ENCODE data around the gene SCOC. TPM values are rescaled to one million over a fixed set of nuclear protein-coding genes. Genes with fewer than 3 reads are reported as not detected.

The SCOC gene
- total and polyA plus RNA-seq, 9 of the 15 experiments (the other 6 are each of a cell fraction or from before 2014, with no cell fraction given) = 16.8 to 110 (median 46.7) TPM

DNA sequence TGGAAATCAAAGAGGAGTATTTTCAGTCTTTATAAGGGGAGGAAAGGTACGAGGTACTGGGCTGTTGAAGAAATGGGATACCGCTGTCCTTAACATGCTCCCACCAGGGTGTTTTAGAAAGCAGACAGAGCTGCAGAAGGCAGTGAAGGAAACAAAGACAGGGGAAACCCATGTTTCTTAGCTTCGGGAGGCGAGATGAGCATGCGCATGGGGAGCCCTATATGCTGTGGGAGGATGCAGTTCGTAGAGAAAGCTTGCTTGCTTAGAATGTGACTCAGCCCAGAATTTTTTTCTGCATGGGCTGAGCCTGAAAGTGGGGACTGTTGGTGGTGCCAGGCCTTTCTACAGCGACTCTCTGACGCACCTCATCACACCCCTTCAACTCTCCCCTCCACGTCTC is 28.8 kb upstream of the SCOC start:
- ChIA-PET CTCF (ENCODE audit: low intra/inter-chr PET ratio) (interaction anchor here (0.5 kb wide), 1 partner anchor 293 kb away, joined by 3 read pairs; no protein-coding TSS in a partner anchor), POLR2A (no interaction called here)
- Histone ChIP-seq H3K4me2 (ENCODE audit: insufficient read depth, low read length) (no peak overlapping the region), H2AFZ (ENCODE audit: low read depth, low read length) (no peak overlapping the region), H3K4me3 (no peak overlapping the region), H3K9ac (ENCODE audit: insufficient read depth in 1 of 2, low read depth in 2 of 2, low read length in 2 of 2) (no peak overlapping the region), H4K20me1 (replicated peaks; ENCODE audit: control insufficient read depth, insufficient read depth, low read length) (no peaks in the 10 kb centered on the region), H3K4me1 (replicated peaks in 1 of 2; ENCODE audit: control insufficient read depth in 2 of 2, insufficient read depth in 2 of 2, low read length in 2 of 2) (no peaks in the 10 kb centered on the region; a peak in 1 of 5 replicates), H3K79me2 (ENCODE audit: control insufficient read depth, insufficient read depth, low read length) (no peaks in the 10 kb centered on the region), H3K9me3 (replicated peaks; ENCODE audit: control insufficient read depth, insufficient read depth, low read depth, low read length) (no peaks in the 10 kb centered on the region), H3K27me3 (ENCODE audit: control insufficient read depth in 2 of 2, insufficient read depth in 2 of 2, low read length in 2 of 2) (peaks cover 8 to 21% of the 10 kb centered on the region in 2 experiments), H3K27ac (ENCODE audit: extremely low read depth, low read depth, low read length) (no peak overlapping the region), H3K36me3 (ENCODE audit: control insufficient read depth, insufficient read depth, low read length) (no peaks in the 10 kb centered on the region), H3K9me1 (ENCODE audit: control insufficient read depth, insufficient read depth, low read length) (no peaks in the 10 kb centered on the region)
- in situ Hi-C loops (cut with MboI) = no loop called here
- FAIRE-seq = no peak
- ATAC-seq = no peak
- intact Hi-C loops (cut with micrococcal nuclease) = loop anchor here (1.0 kb wide), 1 partner anchor 22 kb away; no protein-coding TSS in a partner anchor
- BruUV-seq (replicated peaks) = no TSS peak
- TF ChIP-seq PRMT5 (CRISPR knock-in tag; IDR thresholded peaks at IDR 0.05) = no peak
- TF ChIP-seq ZNF12 (CRISPR knock-in tag; IDR thresholded peaks at IDR 0.05) = no peak
- peak; percentile 68 to 69 for TF ChIP-seq NRF1 (conservative IDR thresholded peaks at IDR 0.05 in 1 of 2, IDR thresholded peaks at IDR 0.05 in 1 of 2)
- DNase-seq (ENCODE audit: extremely low read depth in 1 of 4, low spot score in 3 of 4) = no peak
- 3% methylated on average over 9 of the region's 9 CpGs for WGBS (ENCODE audit: insufficient coverage, low coverage, missing lambda C conversion rate)

DNA sequence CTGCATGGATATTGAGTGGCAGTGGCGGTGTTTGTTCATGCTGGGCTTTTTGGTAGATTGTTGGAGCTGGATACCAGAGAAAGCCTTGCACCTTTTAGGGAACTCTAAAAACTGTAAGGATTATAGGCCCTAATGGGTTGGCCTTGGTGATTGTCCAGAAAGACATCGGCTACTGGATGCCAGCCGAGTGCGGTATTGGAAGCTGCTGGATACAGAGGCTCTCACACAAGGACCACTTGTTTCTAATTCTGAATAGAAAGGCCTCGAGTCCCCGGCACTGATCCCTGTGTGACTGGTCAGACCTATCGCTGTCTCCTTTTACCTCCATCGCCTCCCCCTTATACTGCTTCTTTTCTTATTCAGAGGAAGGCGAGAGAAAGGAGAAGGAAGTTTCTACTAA is 27.3 kb upstream of the SCOC start:
- Histone ChIP-seq H3K27me3 (ENCODE audit: control insufficient read depth in 2 of 2, insufficient read depth in 2 of 2, low read length in 2 of 2) (peaks cover 14 to 22% of the 10 kb centered on the region in 2 experiments), H3K4me2 (ENCODE audit: insufficient read depth, low read length) (no peak overlapping the region), H3K27ac (ENCODE audit: extremely low read depth, low read depth, low read length) (no peak overlapping the region), H3K79me2 (ENCODE audit: control insufficient read depth, insufficient read depth, low read length) (no peaks in the 10 kb centered on the region), H2AFZ (ENCODE audit: low read depth, low read length) (no peak overlapping the region), H3K36me3 (ENCODE audit: control insufficient read depth, insufficient read depth, low read length) (no peaks in the 10 kb centered on the region), H3K4me1 (replicated peaks in 1 of 2; ENCODE audit: control insufficient read depth in 2 of 2, insufficient read depth in 2 of 2, low read length in 2 of 2) (no peaks in the 10 kb centered on the region; a peak in 1 of 5 replicates), H3K9ac (ENCODE audit: insufficient read depth in 1 of 2, low read depth in 2 of 2, low read length in 2 of 2) (no peak overlapping the region), H4K20me1 (replicated peaks; ENCODE audit: control insufficient read depth, insufficient read depth, low read length) (no peaks in the 10 kb centered on the region), H3K4me3 (no peak overlapping the region), H3K9me3 (replicated peaks; ENCODE audit: control insufficient read depth, insufficient read depth, low read depth, low read length) (no peaks in the 10 kb centered on the region), H3K9me1 (ENCODE audit: control insufficient read depth, insufficient read depth, low read length) (no peaks in the 10 kb centered on the region)
- POLR2A ChIA-PET = no interaction called here
- CTCF ChIA-PET (ENCODE audit: low intra/inter-chr PET ratio) = no interaction called here
- no peak for ATAC-seq
- intact Hi-C loops (cut with micrococcal nuclease) = no loop called here
- FAIRE-seq = no peak
- no peak for DNase-seq (ENCODE audit: extremely low read depth in 1 of 4, low spot score in 3 of 4)
- BruUV-seq (replicated peaks) = no TSS peak
- in situ Hi-C loops (cut with MboI) = no loop called here
- 3% methylated on average over 9 of the region's 9 CpGs for WGBS (ENCODE audit: insufficient coverage, low coverage, missing lambda C conversion rate)
- TF ChIP-seq CBFA2T3 (IDR thresholded peaks at IDR 0.05) = no peak
- TF ChIP-seq, protein P1, sequence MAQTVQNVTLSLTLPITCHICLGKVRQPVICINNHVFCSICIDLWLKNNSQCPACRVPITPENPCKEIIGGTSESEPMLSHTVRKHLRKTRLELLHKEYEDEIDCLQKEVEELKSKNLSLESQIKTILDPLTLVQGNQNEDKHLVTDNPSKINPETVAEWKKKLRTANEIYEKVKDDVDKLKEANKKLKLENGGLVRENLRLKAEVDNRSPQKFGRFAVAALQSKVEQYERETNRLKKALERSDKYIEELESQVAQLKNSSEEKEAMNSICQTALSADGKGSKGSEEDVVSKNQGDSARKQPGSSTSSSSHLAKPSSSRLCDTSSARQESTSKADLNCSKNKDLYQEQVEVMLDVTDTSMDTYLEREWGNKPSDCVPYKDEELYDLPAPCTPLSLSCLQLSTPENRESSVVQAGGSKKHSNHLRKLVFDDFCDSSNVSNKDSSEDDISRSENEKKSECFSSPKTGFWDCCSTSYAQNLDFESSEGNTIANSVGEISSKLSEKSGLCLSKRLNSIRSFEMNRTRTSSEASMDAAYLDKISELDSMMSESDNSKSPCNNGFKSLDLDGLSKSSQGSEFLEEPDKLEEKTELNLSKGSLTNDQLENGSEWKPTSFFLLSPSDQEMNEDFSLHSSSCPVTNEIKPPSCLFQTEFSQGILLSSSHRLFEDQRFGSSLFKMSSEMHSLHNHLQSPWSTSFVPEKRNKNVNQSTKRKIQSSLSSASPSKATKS (CRISPR knock-in tag; IDR thresholded peaks at IDR 0.05) = no peak
- TF ChIP-seq, protein P2, sequence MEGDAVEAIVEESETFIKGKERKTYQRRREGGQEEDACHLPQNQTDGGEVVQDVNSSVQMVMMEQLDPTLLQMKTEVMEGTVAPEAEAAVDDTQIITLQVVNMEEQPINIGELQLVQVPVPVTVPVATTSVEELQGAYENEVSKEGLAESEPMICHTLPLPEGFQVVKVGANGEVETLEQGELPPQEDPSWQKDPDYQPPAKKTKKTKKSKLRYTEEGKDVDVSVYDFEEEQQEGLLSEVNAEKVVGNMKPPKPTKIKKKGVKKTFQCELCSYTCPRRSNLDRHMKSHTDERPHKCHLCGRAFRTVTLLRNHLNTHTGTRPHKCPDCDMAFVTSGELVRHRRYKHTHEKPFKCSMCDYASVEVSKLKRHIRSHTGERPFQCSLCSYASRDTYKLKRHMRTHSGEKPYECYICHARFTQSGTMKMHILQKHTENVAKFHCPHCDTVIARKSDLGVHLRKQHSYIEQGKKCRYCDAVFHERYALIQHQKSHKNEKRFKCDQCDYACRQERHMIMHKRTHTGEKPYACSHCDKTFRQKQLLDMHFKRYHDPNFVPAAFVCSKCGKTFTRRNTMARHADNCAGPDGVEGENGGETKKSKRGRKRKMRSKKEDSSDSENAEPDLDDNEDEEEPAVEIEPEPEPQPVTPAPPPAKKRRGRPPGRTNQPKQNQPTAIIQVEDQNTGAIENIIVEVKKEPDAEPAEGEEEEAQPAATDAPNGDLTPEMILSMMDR (IDR thresholded peaks at IDR 0.05 in 2 of 3, conservative IDR thresholded peaks at IDR 0.05 in 1 of 3; ENCODE audit: insufficient read depth in 2 of 3, low read depth in 1 of 3, low read length in 3 of 3) = no peak
- no peak for TF ChIP-seq ELF2 (CRISPR knock-in tag; IDR thresholded peaks at IDR 0.05)
- no peak for TF ChIP-seq ETS2 (tag; IDR thresholded peaks at IDR 0.05; ENCODE audit: borderline replicate concordance, poor library complexity, severe bottlenecking)
- no peak for TF ChIP-seq PYGO2 (tag; IDR thresholded peaks at IDR 0.05)
- TF ChIP-seq NFATC3 (IDR thresholded peaks at IDR 0.05) = no peak
- no peak for TF ChIP-seq ZNF354B (CRISPR knock-in tag; IDR thresholded peaks at IDR 0.05)
- TF ChIP-seq SIX5 (IDR thresholded peaks at IDR 0.05; ENCODE audit: borderline replicate concordance in 1 of 2, insufficient read depth in 1 of 2, low read depth in 1 of 2, low read length in 2 of 2) = no peak
- TF ChIP-seq TEAD2 (tag; IDR thresholded peaks at IDR 0.05) = no peak
- no peak for TF ChIP-seq BRD9 (IDR thresholded peaks at IDR 0.05; ENCODE audit: low read depth, partially characterized antibody)
